Astrocyte of the spinal cord (primary cell): ENCODE results near the gene FOXD2.

Experiments
- DNase-seq: peaks from one replicate; pipeline ENCODE4 v3.0.0; 2011; ENCODE audit warnings: low read depth, low spot score
- H3K4me3 ChIP-seq: 2 replicates; pipeline ENCODE4 v1.5.1; 2011; ENCODE audit warnings: low read depth, mild to moderate bottlenecking, low read length, moderate library complexity
- CTCF ChIP-seq: IDR thresholded peaks from 2 replicates; pipeline ENCODE4 v1.5.1; 2012; ENCODE audit warnings: low read depth, mild to moderate bottlenecking, low read length, inconsistent platforms
- in situ Hi-C: cut with HindIII; loops from 2 replicates; pipeline ENCODE4 v1.10.0; 2017; ENCODE audit warnings: low sequenced_read_pairs

Gene FOXD2

GRCh38 chr1:47469910-47470309 lies 32.1 kb downstream of the FOXD2 start:
- TF ChIP-seq CTCF = no peak
- in situ Hi-C loops = no loop called here
- DNase-seq = no peak

GRCh38 chr1:47471163-47471562 lies 33.3 kb downstream of the FOXD2 start:
- DNase-seq = no peak
- no peak for TF ChIP-seq CTCF
- in situ Hi-C loops = no loop called here
- no peak overlapping the region for H3K4me3 ChIP-seq

More at GRCh38 chr1:47469910-47470309, 32.1 kb downstream of the FOXD2 start:
- H3K4me3 ChIP-seq = no peak overlapping the region

DNA sequence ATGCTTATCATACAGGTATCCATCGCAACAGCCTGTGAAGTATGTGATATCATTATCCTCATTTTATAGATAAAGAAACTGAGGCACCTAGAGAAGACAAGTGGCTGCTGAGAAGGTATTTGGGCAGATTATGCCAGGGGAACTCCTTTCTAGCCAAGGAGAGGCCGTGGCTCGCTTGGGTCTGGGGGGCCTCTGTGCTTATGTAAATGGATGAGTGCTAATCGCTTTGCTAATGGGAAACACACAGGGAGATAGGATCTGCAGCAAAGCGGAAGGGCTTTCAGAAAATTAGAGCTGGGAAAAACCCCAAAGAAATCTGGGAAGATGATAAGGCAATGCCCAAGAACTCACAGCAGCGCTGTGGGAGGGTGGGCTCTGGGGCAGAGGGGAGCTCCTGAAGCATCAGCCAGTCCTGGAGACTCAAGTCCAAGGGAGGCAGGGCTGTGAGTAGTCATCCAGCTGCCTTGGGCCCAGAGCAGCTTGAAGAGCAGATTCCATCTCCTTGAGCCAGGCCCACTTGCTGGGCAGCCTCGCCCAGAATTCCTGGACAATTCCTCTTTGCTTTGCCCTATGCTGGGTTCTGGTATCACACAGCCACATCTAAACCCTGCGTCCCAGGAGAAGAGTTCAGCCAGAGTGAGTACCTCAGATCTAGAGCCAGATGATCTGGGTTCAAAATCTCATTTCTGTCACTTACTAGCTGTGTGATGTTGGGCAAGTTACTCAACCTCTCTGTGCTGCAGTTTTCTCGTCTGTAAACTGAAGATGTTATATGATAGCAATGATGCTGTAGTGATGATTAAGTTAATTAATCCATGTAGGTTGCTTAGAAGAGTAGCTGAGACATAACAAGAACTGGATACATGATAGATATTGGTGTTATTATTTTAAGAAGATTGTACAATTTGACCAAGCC lies 36.7 kb downstream of the FOXD2 start:
- no peak for DNase-seq
- no peak overlapping the region for H3K4me3 ChIP-seq
- no peak for TF ChIP-seq CTCF
- in situ Hi-C loops = no loop called here

- TF ChIP-seq CTCF = no peak
- H3K4me3 ChIP-seq = no peak overlapping the region
- no peak for DNase-seq
- in situ Hi-C loops = no loop called here
Observed at GRCh38 chr1:47477595-47478080, 39.8 kb downstream of the FOXD2 start.

DNA sequence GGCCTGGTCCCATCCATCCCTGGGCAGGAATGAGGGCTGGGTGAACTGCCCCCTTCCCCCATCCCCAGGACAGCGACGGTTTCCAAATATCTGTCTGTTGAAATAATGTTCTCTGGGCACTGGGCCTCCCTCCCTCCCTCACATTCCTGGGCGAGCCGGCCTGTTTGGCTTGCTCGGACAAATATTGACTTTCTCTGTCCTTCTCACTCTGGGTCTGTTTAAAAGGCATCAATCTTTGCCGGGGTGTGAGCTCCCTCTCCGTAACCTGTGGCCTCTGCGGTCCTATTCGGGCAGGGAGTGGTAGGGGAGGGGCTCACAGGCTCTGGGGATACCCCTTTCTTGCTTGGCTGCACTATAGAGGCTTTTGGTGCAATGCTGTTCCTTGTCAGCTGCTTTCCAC lies 40.2 kb downstream of the FOXD2 start:
- in situ Hi-C loops = no loop called here
- no peak for TF ChIP-seq CTCF
- H3K4me3 ChIP-seq = no peak overlapping the region
- DNase-seq = no peak

- DNase-seq = no peak
- in situ Hi-C loops = no loop called here
- TF ChIP-seq CTCF = no peak
- H3K4me3 ChIP-seq = no peak overlapping the region
Observed at GRCh38 chr1:47479664-47480063, 41.8 kb downstream of the FOXD2 start.
